WTC11 (cell line): Measurements from ENCODE around the gene RFTN1. TPM values are rescaled to one million over a fixed set of nuclear protein-coding genes. Genes with fewer than 3 reads are reported as not detected.

Source experiments
- ATAC-seq: fragments of 200-7000 bp; cut with Tn5 transposase; 2 replicates; pipeline ENCODE4 v1.10.0; 2021; ENCODE audit warnings: mild to moderate bottlenecking, moderate library complexity
- CTCF ChIA-PET: fragments of 300-600 bp; sonication (Branson Sonifier 250); formaldehyde crosslinking; loops from one replicate; lab custom pipeline; 2021; ENCODE audit warnings: antibody characterized with exemption; lab: Charles Lee
- POLR2A ChIA-PET: fragments of 350-600 bp; sonication (Branson Sonifier 250); formaldehyde crosslinking; loops from one replicate; lab custom pipeline; 2021; ENCODE audit warnings: antibody characterized with exemption; lab: Charles Lee
- DNase-seq: peaks from one replicate; pipeline ENCODE4 v3.0.0; 2021; ENCODE audit warnings: low spot score
- H3K27ac Mint-ChIP-seq: 2 replicates; pipeline ENCODE4 v1.8.0; 2021; ENCODE audit warnings: mixed read lengths
- H3K27me3 Mint-ChIP-seq: 2 replicates; pipeline ENCODE4 v1.8.0; 2021; ENCODE audit warnings: low read depth, mild to moderate bottlenecking, moderate library complexity, mixed read lengths
- H3K36me3 Mint-ChIP-seq: 2 replicates; pipeline ENCODE4 v1.8.0; 2021; ENCODE audit warnings: mixed read lengths
- H3K4me1 Mint-ChIP-seq: 2 replicates; pipeline ENCODE4 v1.8.0; 2022; ENCODE audit warnings: mixed read lengths
- H3K4me3 Mint-ChIP-seq: 2 replicates; pipeline ENCODE4 v1.8.0; 2021; ENCODE audit warnings: mild to moderate bottlenecking, moderate library complexity, mixed read lengths
- H3K9me3 Mint-ChIP-seq: 2 replicates; pipeline ENCODE4 v1.8.0; 2021; ENCODE audit warnings: mixed read lengths
- CREM ChIP-seq: sonication (generic); formaldehyde crosslinking; IDR thresholded peaks from 2 replicates; pipeline ENCODE4 v1.8.1; 2022; ENCODE audit warnings: mild to moderate bottlenecking, missing genetic modification reagents, moderate library complexity
- FOXP1 ChIP-seq: sonication (generic); formaldehyde crosslinking; IDR thresholded peaks from 2 replicates; pipeline ENCODE4 v1.8.0; 2022; ENCODE audit warnings: missing genetic modification reagents, mild to moderate bottlenecking, moderate library complexity, borderline replicate concordance
- JAZF1 ChIP-seq: fragments of 250-450 bp; sonication (Bioruptor Pico); IDR thresholded peaks from 2 replicates; pipeline ENCODE4 v1.9.0; 2021; ENCODE audit warnings: moderate library complexity, mild to moderate bottlenecking, inconsistent platforms
- NFE2L1 ChIP-seq: sonication (generic); formaldehyde crosslinking; IDR thresholded peaks from 2 replicates; pipeline ENCODE4 v1.8.1; 2023; ENCODE audit warnings: missing genetic modification reagents
- RORB ChIP-seq: fragments of 250-450 bp; sonication (Bioruptor Pico); IDR thresholded peaks from 2 replicates; pipeline ENCODE4 v1.9.0; 2021; ENCODE audit warnings: mild to moderate bottlenecking
- ZBTB21 ChIP-seq: sonication (generic); formaldehyde crosslinking; IDR thresholded peaks from 2 replicates; pipeline ENCODE4 v1.8.1; 2023; ENCODE audit warnings: mild to moderate bottlenecking, missing genetic modification reagents, borderline replicate concordance
- total RNA-seq: library from RNA; stranded (reverse); gene quantifications from 3 replicates; pipeline ENCODE4 v1.2.3, GENCODE V29; 2021
- TF ChIP-seq, protein P1 (sequence below): sonication (generic); formaldehyde crosslinking; IDR thresholded peaks from 2 replicates; pipeline ENCODE4 v1.8.1; 2023; ENCODE audit warnings: mild to moderate bottlenecking, missing genetic modification reagents
- TF ChIP-seq, protein P2 (sequence below): sonication (generic); formaldehyde crosslinking; IDR thresholded peaks from 2 replicates; pipeline ENCODE4 v1.8.1; 2022; ENCODE audit warnings: low read depth, missing genetic modification reagents, borderline replicate concordance
- TF ChIP-seq, protein P3 (sequence below): sonication (generic); formaldehyde crosslinking; IDR thresholded peaks from 2 replicates; pipeline ENCODE4 v1.8.0; 2022; ENCODE audit warnings: mild to moderate bottlenecking, missing genetic modification reagents
- TF ChIP-seq, protein P4 (sequence below): sonication (generic); formaldehyde crosslinking; IDR thresholded peaks from 2 replicates; pipeline ENCODE4 v1.8.0; 2023; ENCODE audit warnings: missing genetic modification reagents, mild to moderate bottlenecking, borderline replicate concordance
- TF ChIP-seq, protein P5 (sequence below): sonication (generic); formaldehyde crosslinking; IDR thresholded peaks from 2 replicates; pipeline ENCODE4 v1.8.0; 2022; ENCODE audit warnings: mild to moderate bottlenecking, missing genetic modification reagents
- TF ChIP-seq, protein P6 (sequence below): sonication (generic); formaldehyde crosslinking; IDR thresholded peaks from 2 replicates; pipeline ENCODE4 v1.8.1; 2022; ENCODE audit warnings: mild to moderate bottlenecking, moderate library complexity, missing genetic modification reagents
- TF ChIP-seq, protein P7 (sequence below): fragments of 250-450 bp; sonication (Bioruptor Pico); IDR thresholded peaks from 2 replicates; pipeline ENCODE4 v1.9.0; 2021; ENCODE audit warnings: mild to moderate bottlenecking

Gene RFTN1
- total RNA-seq, 1 experiment from 2014 or later, result 3.8 TPM

DNA sequence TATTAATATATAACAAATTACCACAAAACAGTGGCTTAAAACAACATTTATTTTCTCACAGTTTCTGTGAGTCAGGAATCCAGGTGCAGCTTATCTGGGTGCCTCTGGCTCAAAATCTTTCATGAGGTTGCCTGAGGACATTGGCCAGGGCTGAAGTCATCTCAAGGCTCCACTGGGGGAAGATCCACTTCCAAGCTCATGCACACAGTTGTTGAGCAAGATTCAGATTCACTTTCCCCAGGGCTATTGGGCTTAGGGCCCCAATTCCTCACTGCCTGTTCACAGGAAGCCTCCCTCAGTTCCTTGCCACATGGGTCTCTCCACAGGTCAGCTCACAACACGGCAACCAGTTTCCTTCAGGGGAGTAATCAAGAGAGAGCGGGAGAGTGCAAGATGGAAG, 35.0 kb downstream of the RFTN1 start:
- H3K9me3 Mint-ChIP-seq, result peaks cover 26% of the 10 kb centered on the region
- TF ChIP-seq JAZF1 (CRISPR knock-in tag), result no peak
- TF ChIP-seq, protein P1, sequence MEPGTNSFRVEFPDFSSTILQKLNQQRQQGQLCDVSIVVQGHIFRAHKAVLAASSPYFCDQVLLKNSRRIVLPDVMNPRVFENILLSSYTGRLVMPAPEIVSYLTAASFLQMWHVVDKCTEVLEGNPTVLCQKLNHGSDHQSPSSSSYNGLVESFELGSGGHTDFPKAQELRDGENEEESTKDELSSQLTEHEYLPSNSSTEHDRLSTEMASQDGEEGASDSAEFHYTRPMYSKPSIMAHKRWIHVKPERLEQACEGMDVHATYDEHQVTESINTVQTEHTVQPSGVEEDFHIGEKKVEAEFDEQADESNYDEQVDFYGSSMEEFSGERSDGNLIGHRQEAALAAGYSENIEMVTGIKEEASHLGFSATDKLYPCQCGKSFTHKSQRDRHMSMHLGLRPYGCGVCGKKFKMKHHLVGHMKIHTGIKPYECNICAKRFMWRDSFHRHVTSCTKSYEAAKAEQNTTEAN (CRISPR knock-in tag), result no peak
- no peak for TF ChIP-seq RORB (CRISPR knock-in tag)
- TF ChIP-seq, protein P2, sequence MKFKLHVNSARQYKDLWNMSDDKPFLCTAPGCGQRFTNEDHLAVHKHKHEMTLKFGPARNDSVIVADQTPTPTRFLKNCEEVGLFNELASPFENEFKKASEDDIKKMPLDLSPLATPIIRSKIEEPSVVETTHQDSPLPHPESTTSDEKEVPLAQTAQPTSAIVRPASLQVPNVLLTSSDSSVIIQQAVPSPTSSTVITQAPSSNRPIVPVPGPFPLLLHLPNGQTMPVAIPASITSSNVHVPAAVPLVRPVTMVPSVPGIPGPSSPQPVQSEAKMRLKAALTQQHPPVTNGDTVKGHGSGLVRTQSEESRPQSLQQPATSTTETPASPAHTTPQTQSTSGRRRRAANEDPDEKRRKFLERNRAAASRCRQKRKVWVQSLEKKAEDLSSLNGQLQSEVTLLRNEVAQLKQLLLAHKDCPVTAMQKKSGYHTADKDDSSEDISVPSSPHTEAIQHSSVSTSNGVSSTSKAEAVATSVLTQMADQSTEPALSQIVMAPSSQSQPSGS (CRISPR knock-in tag), result no peak
- no peak for TF ChIP-seq NFE2L1 (CRISPR knock-in tag)
- TF ChIP-seq, protein P3, sequence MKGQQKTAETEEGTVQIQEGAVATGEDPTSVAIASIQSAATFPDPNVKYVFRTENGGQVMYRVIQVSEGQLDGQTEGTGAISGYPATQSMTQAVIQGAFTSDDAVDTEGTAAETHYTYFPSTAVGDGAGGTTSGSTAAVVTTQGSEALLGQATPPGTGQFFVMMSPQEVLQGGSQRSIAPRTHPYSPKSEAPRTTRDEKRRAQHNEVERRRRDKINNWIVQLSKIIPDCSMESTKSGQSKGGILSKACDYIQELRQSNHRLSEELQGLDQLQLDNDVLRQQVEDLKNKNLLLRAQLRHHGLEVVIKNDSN, result no peak
- CTCF ChIA-PET, result no interaction called here

DNA sequence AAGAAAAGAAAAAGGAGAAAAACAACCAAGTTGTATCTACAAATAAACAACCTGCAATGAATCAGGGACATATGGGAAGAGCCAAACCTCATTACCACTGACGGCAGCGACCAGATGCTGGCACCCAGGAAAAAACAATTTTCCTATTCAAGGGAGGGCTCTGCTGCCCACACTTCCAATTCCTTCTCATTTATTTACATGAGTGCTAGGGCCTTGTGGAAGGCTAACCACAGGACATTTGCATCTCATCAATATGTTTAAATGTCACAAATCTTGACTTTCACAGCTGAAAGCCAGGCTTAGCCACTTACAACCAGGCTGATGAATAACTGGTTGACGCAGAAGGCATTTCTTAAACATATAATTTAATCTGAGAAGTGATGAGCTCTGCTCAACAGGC, 36.0 kb downstream of the RFTN1 start:
- no peak overlapping the region for H3K27ac Mint-ChIP-seq
- H3K4me1 Mint-ChIP-seq, result peaks cover 33% of the 10 kb centered on the region
- ATAC-seq, result no peak

More for the DNA sequence above, 35.0 kb downstream of the RFTN1 start:
- Mint-ChIP-seq H3K4me3 (no peak overlapping the region), H3K36me3 (peaks cover 4% of the 10 kb centered on the region), H3K4me1 (peaks cover 43% of the 10 kb centered on the region), H3K27ac (no peak overlapping the region), H3K27me3 (peaks cover 91% of the 10 kb centered on the region)
- no peak for ATAC-seq
- POLR2A ChIA-PET, result no interaction called here
- DNase-seq, result no peak

More for the DNA sequence above, 36.0 kb downstream of the RFTN1 start:
- Mint-ChIP-seq H3K4me3 (no peak overlapping the region), H3K9me3 (peaks cover 26% of the 10 kb centered on the region), H3K27me3 (peaks cover 94% of the 10 kb centered on the region), H3K36me3 (peaks cover 4% of the 10 kb centered on the region)
- ChIA-PET CTCF (interaction anchor here (0.5 kb wide), 1 partner anchor 161 kb away, joined by 3 read pairs; no protein-coding TSS in a partner anchor), POLR2A (no interaction called here)
- no peak for TF ChIP-seq CREM (CRISPR knock-in tag)
- TF ChIP-seq FOXP1 (CRISPR knock-in tag), result no peak
- TF ChIP-seq, protein P4, sequence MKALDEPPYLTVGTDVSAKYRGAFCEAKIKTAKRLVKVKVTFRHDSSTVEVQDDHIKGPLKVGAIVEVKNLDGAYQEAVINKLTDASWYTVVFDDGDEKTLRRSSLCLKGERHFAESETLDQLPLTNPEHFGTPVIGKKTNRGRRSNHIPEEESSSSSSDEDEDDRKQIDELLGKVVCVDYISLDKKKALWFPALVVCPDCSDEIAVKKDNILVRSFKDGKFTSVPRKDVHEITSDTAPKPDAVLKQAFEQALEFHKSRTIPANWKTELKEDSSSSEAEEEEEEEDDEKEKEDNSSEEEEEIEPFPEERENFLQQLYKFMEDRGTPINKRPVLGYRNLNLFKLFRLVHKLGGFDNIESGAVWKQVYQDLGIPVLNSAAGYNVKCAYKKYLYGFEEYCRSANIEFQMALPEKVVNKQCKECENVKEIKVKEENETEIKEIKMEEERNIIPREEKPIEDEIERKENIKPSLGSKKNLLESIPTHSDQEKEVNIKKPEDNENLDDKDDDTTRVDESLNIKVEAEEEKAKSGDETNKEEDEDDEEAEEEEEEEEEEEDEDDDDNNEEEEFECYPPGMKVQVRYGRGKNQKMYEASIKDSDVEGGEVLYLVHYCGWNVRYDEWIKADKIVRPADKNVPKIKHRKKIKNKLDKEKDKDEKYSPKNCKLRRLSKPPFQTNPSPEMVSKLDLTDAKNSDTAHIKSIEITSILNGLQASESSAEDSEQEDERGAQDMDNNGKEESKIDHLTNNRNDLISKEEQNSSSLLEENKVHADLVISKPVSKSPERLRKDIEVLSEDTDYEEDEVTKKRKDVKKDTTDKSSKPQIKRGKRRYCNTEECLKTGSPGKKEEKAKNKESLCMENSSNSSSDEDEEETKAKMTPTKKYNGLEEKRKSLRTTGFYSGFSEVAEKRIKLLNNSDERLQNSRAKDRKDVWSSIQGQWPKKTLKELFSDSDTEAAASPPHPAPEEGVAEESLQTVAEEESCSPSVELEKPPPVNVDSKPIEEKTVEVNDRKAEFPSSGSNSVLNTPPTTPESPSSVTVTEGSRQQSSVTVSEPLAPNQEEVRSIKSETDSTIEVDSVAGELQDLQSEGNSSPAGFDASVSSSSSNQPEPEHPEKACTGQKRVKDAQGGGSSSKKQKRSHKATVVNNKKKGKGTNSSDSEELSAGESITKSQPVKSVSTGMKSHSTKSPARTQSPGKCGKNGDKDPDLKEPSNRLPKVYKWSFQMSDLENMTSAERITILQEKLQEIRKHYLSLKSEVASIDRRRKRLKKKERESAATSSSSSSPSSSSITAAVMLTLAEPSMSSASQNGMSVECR (CRISPR knock-in tag), result no peak
- TF ChIP-seq, protein P5, sequence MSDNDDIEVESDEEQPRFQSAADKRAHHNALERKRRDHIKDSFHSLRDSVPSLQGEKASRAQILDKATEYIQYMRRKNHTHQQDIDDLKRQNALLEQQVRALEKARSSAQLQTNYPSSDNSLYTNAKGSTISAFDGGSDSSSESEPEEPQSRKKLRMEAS (CRISPR knock-in tag), result no peak
- TF ChIP-seq, protein P6, sequence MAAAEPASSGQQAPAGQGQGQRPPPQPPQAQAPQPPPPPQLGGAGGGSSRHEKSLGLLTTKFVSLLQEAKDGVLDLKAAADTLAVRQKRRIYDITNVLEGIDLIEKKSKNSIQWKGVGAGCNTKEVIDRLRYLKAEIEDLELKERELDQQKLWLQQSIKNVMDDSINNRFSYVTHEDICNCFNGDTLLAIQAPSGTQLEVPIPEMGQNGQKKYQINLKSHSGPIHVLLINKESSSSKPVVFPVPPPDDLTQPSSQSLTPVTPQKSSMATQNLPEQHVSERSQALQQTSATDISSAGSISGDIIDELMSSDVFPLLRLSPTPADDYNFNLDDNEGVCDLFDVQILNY, result no peak
- TF ChIP-seq ZBTB21, result no peak
- TF ChIP-seq, protein P7, sequence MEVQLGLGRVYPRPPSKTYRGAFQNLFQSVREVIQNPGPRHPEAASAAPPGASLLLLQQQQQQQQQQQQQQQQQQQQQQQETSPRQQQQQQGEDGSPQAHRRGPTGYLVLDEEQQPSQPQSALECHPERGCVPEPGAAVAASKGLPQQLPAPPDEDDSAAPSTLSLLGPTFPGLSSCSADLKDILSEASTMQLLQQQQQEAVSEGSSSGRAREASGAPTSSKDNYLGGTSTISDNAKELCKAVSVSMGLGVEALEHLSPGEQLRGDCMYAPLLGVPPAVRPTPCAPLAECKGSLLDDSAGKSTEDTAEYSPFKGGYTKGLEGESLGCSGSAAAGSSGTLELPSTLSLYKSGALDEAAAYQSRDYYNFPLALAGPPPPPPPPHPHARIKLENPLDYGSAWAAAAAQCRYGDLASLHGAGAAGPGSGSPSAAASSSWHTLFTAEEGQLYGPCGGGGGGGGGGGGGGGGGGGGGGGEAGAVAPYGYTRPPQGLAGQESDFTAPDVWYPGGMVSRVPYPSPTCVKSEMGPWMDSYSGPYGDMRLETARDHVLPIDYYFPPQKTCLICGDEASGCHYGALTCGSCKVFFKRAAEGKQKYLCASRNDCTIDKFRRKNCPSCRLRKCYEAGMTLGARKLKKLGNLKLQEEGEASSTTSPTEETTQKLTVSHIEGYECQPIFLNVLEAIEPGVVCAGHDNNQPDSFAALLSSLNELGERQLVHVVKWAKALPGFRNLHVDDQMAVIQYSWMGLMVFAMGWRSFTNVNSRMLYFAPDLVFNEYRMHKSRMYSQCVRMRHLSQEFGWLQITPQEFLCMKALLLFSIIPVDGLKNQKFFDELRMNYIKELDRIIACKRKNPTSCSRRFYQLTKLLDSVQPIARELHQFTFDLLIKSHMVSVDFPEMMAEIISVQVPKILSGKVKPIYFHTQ (CRISPR knock-in tag), result no peak
- TF ChIP-seq, protein P2 (CRISPR knock-in tag), result no peak
- DNase-seq, result no peak
